Hepatocyte (in vitro differentiated cells): ENCODE results near the gene GNPTG. TPM values are rescaled to one million over a fixed set of nuclear protein-coding genes. Genes with fewer than 3 reads are reported as not detected.

Experiments
- DNase-seq: peaks from one replicate; pipeline ENCODE4 v3.0.0-alpha.2; 2016; ENCODE audit warnings: low spot score
- H2AFZ ChIP-seq: fragments of 200-600 bp; sonication (generic); 2 replicates; pipeline ENCODE4 v1.6.0; 2016; ENCODE audit warnings: antibody characterized with exemption, mild to moderate bottlenecking
- H3K27ac ChIP-seq: fragments of 200-600 bp; sonication (generic); 2 replicates; pipeline ENCODE4 v1.5.1; 2016; ENCODE audit warnings: mild to moderate bottlenecking
- H3K27me3 ChIP-seq: fragments of 200-600 bp; sonication (generic); 2 replicates; pipeline ENCODE4 v1.6.1; 2016
- H3K36me3 ChIP-seq: fragments of 200-600 bp; sonication (generic); replicated peaks from 2 replicates; pipeline ENCODE4 v1.5.1; 2016; ENCODE audit warnings: low read depth; ENCODE audit not compliant: insufficient read depth
- H3K4me1 ChIP-seq: fragments of 200-600 bp; sonication (generic); 2 replicates; pipeline ENCODE4 v1.5.1; 2016; ENCODE audit warnings: mild to moderate bottlenecking, moderate library complexity; ENCODE audit not compliant: insufficient read depth
- H3K4me2 ChIP-seq: fragments of 200-600 bp; sonication (generic); 2 replicates; pipeline ENCODE4 v1.6.0; 2016
- H3K4me3 ChIP-seq: fragments of 200-600 bp; sonication (generic); 2 replicates; pipeline ENCODE4 v1.5.1; 2016; ENCODE audit warnings: mild to moderate bottlenecking
- H3K79me2 ChIP-seq: fragments of 200-600 bp; sonication (generic); 2 replicates; pipeline ENCODE4 v1.6.0; 2017; ENCODE audit warnings: mild to moderate bottlenecking
- H3K9me2 ChIP-seq: fragments of 200-600 bp; sonication (generic); replicated peaks from 2 replicates; pipeline ENCODE4 v1.6.0; 2017; ENCODE audit warnings: mild to moderate bottlenecking; ENCODE audit not compliant: insufficient read depth
- H3K9me3 ChIP-seq: fragments of 200-600 bp; sonication (generic); 2 replicates; pipeline ENCODE4 v1.5.1; 2016; ENCODE audit warnings: low read depth, mild to moderate bottlenecking
- H4K20me1 ChIP-seq: fragments of 200-600 bp; sonication (generic); 2 replicates; pipeline ENCODE4 v1.6.0; 2016; ENCODE audit warnings: mild to moderate bottlenecking; ENCODE audit not compliant: insufficient read depth, poor library complexity, severe bottlenecking
- EZH2 ChIP-seq: fragments of 200-600 bp; sonication (generic); IDR thresholded peaks from 2 replicates; pipeline ENCODE4 v1.6.1; 2016; ENCODE audit warnings: antibody characterized with exemption, mild to moderate bottlenecking, borderline replicate concordance
- EZH2phosphoT487 ChIP-seq: fragments of 200-600 bp; sonication (generic); IDR thresholded peaks from one replicate; pipeline ENCODE4 v1.6.1; 2018; ENCODE audit warnings: antibody characterized with exemption, mild to moderate bottlenecking, low read depth, moderate library complexity; ENCODE audit not compliant: unreplicated experiment, severe bottlenecking
- WGBS: methylation state at CpG from one replicate; pipeline ENCODE4 v1.1.6; 2016; ENCODE audit warnings: low lambda C conversion rate; ENCODE audit errors: missing lambda C conversion rate; 5-methylcytosine and 5-hydroxymethylcytosine counted together
- polyA plus RNA-seq: library from polyadenylated mRNA; unstranded; fragments of >200 nt; fragmentation: Nextera tagmentation; extraction: Ambion mirVana; gene quantifications from 2 replicates; pipeline ENCODE4 v1.2.1, GENCODE V29; 2016
- total RNA-seq: library from RNA; depleted of rRNA; stranded (reverse); fragments of >200 nt; gene quantifications from 2 replicates; pipeline ENCODE4 v1.2.3, GENCODE V29; 2014
- TF ChIP-seq, protein P1 (sequence below): fragments of 200-600 bp; sonication (generic); IDR thresholded peaks from 2 replicates; pipeline ENCODE4 v1.5.1; 2016; ENCODE audit warnings: antibody characterized with exemption, mild to moderate bottlenecking; ENCODE audit not compliant: poor library complexity

The GNPTG gene
- total and polyA plus RNA-seq, 2 experiments from 2014 or later = 76.6 to 133 TPM

DNA sequence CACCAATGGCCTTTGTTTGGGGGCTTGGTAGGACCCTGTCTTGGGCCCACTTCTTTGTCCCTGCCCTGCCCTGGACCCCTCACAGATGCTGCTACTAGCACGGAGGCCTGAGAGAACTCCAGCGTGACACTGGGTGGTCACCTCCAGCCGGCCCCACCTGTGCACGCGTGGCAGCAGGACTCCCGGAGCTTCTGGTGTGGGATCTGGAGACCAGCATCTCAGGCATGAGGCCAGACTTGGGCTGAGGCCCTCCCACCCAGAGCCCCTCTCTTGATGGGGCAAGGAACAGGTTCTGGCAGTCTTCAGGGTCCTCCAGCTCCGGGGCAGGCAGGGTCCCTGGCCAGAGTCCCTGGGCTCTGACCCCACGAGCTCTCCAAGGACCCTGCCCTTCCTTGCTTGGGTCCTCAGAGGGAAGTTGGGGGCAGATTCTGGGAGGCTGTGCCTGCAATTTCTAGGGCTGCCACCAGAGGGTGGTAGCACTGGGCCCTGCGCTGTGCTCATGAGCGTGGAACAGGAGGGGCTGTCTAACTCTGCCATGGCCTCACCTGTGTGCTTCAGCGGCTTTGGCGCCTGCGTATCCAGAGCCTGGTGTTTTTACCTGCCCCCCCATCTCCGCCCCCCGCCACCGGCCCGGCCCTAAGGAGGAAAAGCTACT, 21.3 kb upstream of the GNPTG start:
- DNase-seq = no peak
- Histone ChIP-seq H3K9me2 (no peaks in the 10 kb centered on the region), H3K27me3 (peaks cover 40% of the 10 kb centered on the region), H3K4me1 (peaks cover 25% of the 10 kb centered on the region), H3K4me2 (no peak overlapping the region), H3K36me3 (no peaks in the 10 kb centered on the region), H2AFZ (no peak overlapping the region), H3K27ac (no peak overlapping the region), H4K20me1 (no peaks in the 10 kb centered on the region), H3K9me3 (no peaks in the 10 kb centered on the region), H3K79me2 (no peaks in the 10 kb centered on the region), H3K4me3 (no peak overlapping the region)
- TF ChIP-seq, protein P1, sequence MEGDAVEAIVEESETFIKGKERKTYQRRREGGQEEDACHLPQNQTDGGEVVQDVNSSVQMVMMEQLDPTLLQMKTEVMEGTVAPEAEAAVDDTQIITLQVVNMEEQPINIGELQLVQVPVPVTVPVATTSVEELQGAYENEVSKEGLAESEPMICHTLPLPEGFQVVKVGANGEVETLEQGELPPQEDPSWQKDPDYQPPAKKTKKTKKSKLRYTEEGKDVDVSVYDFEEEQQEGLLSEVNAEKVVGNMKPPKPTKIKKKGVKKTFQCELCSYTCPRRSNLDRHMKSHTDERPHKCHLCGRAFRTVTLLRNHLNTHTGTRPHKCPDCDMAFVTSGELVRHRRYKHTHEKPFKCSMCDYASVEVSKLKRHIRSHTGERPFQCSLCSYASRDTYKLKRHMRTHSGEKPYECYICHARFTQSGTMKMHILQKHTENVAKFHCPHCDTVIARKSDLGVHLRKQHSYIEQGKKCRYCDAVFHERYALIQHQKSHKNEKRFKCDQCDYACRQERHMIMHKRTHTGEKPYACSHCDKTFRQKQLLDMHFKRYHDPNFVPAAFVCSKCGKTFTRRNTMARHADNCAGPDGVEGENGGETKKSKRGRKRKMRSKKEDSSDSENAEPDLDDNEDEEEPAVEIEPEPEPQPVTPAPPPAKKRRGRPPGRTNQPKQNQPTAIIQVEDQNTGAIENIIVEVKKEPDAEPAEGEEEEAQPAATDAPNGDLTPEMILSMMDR = peak; percentile 40
- no peak for TF ChIP-seq EZH2phosphoT487
- 86% methylated on average over 16 of the region's 17 CpGs for WGBS

DNA sequence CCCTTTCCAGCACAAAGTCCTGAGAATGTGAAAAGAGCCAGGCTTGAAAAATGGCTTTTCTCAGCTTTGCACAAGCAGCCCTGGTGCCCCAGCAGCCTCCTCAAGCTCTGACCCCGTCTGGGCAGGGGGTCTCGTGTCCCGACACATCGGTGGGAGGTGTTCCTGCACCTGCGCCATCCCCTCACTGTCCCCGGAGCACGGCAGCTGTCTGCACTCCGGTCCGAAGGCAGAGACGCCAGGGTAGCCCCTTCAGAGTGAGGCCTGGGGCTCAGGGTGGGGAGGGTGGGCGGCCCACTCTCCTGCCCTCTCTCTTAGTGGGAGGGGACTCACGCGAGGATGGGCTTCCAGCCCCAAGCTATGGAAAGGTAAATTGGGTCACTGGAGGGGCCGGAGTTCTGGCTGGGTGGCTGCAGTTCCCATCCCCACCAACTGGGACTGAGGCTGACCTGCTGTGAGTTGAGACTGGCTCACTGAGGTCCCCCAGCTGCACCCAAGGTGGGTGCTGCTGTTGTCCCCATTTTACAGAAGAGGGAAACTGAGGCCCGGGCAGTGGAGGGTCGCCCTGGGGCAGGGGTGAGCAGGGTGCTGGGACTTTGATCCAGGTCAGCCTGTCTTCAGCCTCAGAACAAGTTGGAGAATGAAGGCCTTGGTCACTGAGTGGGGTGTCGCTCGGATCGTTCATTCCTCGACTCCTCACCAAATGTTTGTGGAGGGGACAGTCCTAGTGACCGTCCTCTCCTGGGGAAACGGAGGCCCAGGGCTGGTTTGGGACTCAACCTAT, 20.6 kb upstream of the GNPTG start:
- 72% methylated on average over 21 of the region's 22 CpGs for WGBS
- peak overlapping the region; percentile 7 for H2AFZ ChIP-seq
- no peaks in the 10 kb centered on the region for H3K9me3 ChIP-seq
- TF ChIP-seq EZH2 (no peak), EZH2phosphoT487 (no peak)
- TF ChIP-seq, protein P1 = no peak
- H3K27me3 ChIP-seq = peaks cover 47% of the 10 kb centered on the region
- no peak overlapping the region for H3K4me3 ChIP-seq
- no peaks in the 10 kb centered on the region for H4K20me1 ChIP-seq
- no peaks in the 10 kb centered on the region for H3K79me2 ChIP-seq
- H3K36me3 ChIP-seq = no peaks in the 10 kb centered on the region
- H3K9me2 ChIP-seq = no peaks in the 10 kb centered on the region
- DNase-seq = no peak
- no peak overlapping the region for H3K27ac ChIP-seq
- H3K4me1 ChIP-seq = peaks cover 25% of the 10 kb centered on the region
- peak overlapping the region; percentile 78 for H3K4me2 ChIP-seq

DNA sequence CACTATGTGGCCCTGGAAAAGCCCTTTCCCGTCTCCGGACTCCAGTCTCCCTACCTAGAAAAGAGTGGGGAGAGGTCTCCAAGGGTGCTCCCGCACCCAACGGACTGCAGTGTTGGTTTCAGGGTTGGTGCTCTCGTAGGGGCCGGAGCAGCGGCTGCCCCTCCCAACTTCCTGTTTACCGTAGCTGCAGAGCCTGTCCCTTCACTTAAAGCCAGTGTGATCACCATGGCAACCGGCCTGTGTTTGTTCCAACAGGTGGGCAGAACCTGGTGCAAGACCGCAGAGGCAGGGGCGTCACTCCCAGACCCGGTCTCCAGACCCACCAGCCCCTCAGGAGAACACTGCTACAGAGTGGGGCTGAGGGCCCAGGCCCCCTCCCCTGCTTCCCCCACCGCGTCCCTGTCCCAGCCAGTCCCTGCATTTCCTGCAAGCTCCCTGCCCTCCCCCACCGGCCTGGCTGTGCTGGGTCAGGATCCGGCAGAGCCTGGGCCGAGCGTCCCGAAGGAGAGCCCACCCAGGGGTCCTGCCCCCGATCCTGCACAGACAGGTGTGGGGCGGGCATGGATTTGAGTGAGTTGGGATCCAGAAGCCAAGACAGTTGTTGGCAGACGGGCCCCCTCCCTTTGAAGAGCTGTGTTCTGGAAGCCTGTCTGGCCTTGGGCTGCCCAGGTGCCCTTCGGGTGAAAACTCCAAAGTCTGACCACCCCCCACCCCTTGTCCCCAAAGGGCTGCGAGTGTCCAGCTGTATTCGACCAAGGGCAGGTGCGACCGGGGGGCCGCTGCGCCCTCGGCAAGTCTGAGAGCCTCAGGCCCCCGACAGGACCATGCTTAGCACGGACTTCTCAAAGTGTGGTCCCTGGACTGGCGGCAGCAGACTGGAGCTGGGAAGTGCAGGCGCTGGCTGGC, 19.8 kb upstream of the GNPTG start:
- 5% methylated on average over 33 of the region's 34 CpGs for WGBS
- H3K79me2 ChIP-seq = no peaks in the 10 kb centered on the region
- peaks cover 25% of the 10 kb centered on the region for H3K4me1 ChIP-seq
- TF ChIP-seq, protein P1 = no peak
- TF ChIP-seq EZH2 (peak; percentile 61), EZH2phosphoT487 (peak; percentile 47)
- peak; percentile 89 for DNase-seq
- peak overlapping the region; percentile 78 for H3K4me2 ChIP-seq
- H4K20me1 ChIP-seq = no peaks in the 10 kb centered on the region
- H2AFZ ChIP-seq = peak overlapping the region; percentile 7
- peaks cover 56% of the 10 kb centered on the region for H3K27me3 ChIP-seq
- H3K27ac ChIP-seq = no peak overlapping the region
- no peaks in the 10 kb centered on the region for H3K9me3 ChIP-seq
- H3K4me3 ChIP-seq = no peak overlapping the region
- no peaks in the 10 kb centered on the region for H3K36me3 ChIP-seq
- no peaks in the 10 kb centered on the region for H3K9me2 ChIP-seq
